Effector memory CD4-positive, alpha-beta T cell (primary cell): ENCODE measurements around the gene GPD1L.

Source experiments
- DNase-seq, 3 donors: peaks; one replicate each; pipeline ENCODE4 v3.0.0-alpha.2; 2020
- H3K27ac ChIP-seq: 2 replicates; pipeline ENCODE4 v1.7.0; 2013; ENCODE audit warnings: mild to moderate bottlenecking, low read length, moderate library complexity; ENCODE audit not compliant: insufficient read depth, poor library complexity, severe bottlenecking
- H3K27me3 ChIP-seq: replicated peaks from 2 replicates; pipeline ENCODE4 v1.7.0; 2013; ENCODE audit warnings: mild to moderate bottlenecking, low read length; ENCODE audit not compliant: insufficient read depth, control insufficient read depth, poor library complexity, severe bottlenecking
- H3K36me3 ChIP-seq: 2 replicates; pipeline ENCODE4 v1.7.0; 2013; ENCODE audit warnings: mild to moderate bottlenecking, low read length, moderate library complexity; ENCODE audit not compliant: control insufficient read depth, insufficient read depth
- H3K4me1 ChIP-seq: 2 replicates; pipeline ENCODE4 v1.7.0; 2013; ENCODE audit warnings: low read length, mild to moderate bottlenecking; ENCODE audit not compliant: control insufficient read depth, insufficient read depth, poor library complexity, severe bottlenecking
- H3K4me3 ChIP-seq: 2 replicates; pipeline ENCODE4 v1.7.0; 2013; ENCODE audit warnings: low read length, low read depth, mild to moderate bottlenecking; ENCODE audit not compliant: insufficient read depth, poor library complexity, severe bottlenecking
- H3K9me3 ChIP-seq: 2 replicates; pipeline ENCODE4 v1.7.0; 2013; ENCODE audit warnings: mild to moderate bottlenecking, low read length, moderate library complexity; ENCODE audit not compliant: control insufficient read depth

GPD1L gene

GRCh38 chr3:32082721-32083120, 23.7 kb upstream of the GPD1L start:
- no peaks in the 10 kb centered on the region for H3K9me3 ChIP-seq
- H3K27me3 ChIP-seq, result no peaks in the 10 kb centered on the region
- H3K36me3 ChIP-seq, result no peaks in the 10 kb centered on the region
- H3K27ac ChIP-seq, result no peak overlapping the region
- no peak overlapping the region for H3K4me3 ChIP-seq
- no peak for DNase-seq
- H3K4me1 ChIP-seq, result no peaks in the 10 kb centered on the region

GRCh38 chr3:32083702-32084270, 22.6 kb upstream of the GPD1L start:
- Histone ChIP-seq H3K27me3 (no peaks in the 10 kb centered on the region), H3K4me1 (no peaks in the 10 kb centered on the region), H3K27ac (no peak overlapping the region), H3K36me3 (no peaks in the 10 kb centered on the region), H3K9me3 (no peaks in the 10 kb centered on the region), H3K4me3 (no peak overlapping the region)
- DNase-seq, result no peak

- H3K36me3 ChIP-seq, result no peaks in the 10 kb centered on the region
- no peak for DNase-seq
- no peaks in the 10 kb centered on the region for H3K27me3 ChIP-seq
- H3K27ac ChIP-seq, result no peak overlapping the region
- no peaks in the 10 kb centered on the region for H3K9me3 ChIP-seq
- H3K4me1 ChIP-seq, result no peaks in the 10 kb centered on the region
- H3K4me3 ChIP-seq, result no peak overlapping the region
Measured at GRCh38 chr3:32084870-32085269, 21.6 kb upstream of the GPD1L start.

- H3K27me3 ChIP-seq, result no peaks in the 10 kb centered on the region
- H3K4me3 ChIP-seq, result no peak overlapping the region
- DNase-seq, result no peak
Measured at GRCh38 chr3:32086464-32086863, 20.0 kb upstream of the GPD1L start.

GRCh38 chr3:32089476-32089875, 16.9 kb upstream of the GPD1L start:
- no peak for DNase-seq
- H3K4me3 ChIP-seq, result no peak overlapping the region

More at GRCh38 chr3:32086464-32086863, 20.0 kb upstream of the GPD1L start:
- Histone ChIP-seq H3K4me1 (no peaks in the 10 kb centered on the region), H3K36me3 (no peaks in the 10 kb centered on the region), H3K27ac (no peak overlapping the region), H3K9me3 (no peaks in the 10 kb centered on the region)

GRCh38 chr3:32093204-32093603, 13.2 kb upstream of the GPD1L start:
- no peak overlapping the region for H3K27ac ChIP-seq
- DNase-seq, result no peak
- H3K4me1 ChIP-seq, result no peaks in the 10 kb centered on the region
- H3K36me3 ChIP-seq, result no peaks in the 10 kb centered on the region
- no peaks in the 10 kb centered on the region for H3K27me3 ChIP-seq
- no peaks in the 10 kb centered on the region for H3K9me3 ChIP-seq
- no peak overlapping the region for H3K4me3 ChIP-seq

More at GRCh38 chr3:32089476-32089875, 16.9 kb upstream of the GPD1L start:
- H3K27ac ChIP-seq, result no peak overlapping the region
- H3K27me3 ChIP-seq, result no peaks in the 10 kb centered on the region
- H3K36me3 ChIP-seq, result no peaks in the 10 kb centered on the region
- no peaks in the 10 kb centered on the region for H3K9me3 ChIP-seq
- no peaks in the 10 kb centered on the region for H3K4me1 ChIP-seq

GRCh38 chr3:32095431-32095830, 11.0 kb upstream of the GPD1L start:
- Histone ChIP-seq H3K9me3 (no peaks in the 10 kb centered on the region), H3K27me3 (no peaks in the 10 kb centered on the region), H3K27ac (no peak overlapping the region), H3K4me3 (no peak overlapping the region), H3K36me3 (no peaks in the 10 kb centered on the region), H3K4me1 (no peaks in the 10 kb centered on the region)
- DNase-seq, result no peak

- Histone ChIP-seq H3K9me3 (peaks cover 5% of the 10 kb centered on the region), H3K27me3 (no peaks in the 10 kb centered on the region), H3K27ac (no peak overlapping the region), H3K4me1 (no peaks in the 10 kb centered on the region), H3K4me3 (no peak overlapping the region), H3K36me3 (no peaks in the 10 kb centered on the region)
- no peak for DNase-seq
Measured at GRCh38 chr3:32097768-32098167, 8.7 kb upstream of the GPD1L start.

- H3K27me3 ChIP-seq, result no peaks in the 10 kb centered on the region
- DNase-seq, result no peak
- H3K27ac ChIP-seq, result no peak overlapping the region
- no peaks in the 10 kb centered on the region for H3K4me1 ChIP-seq
- H3K36me3 ChIP-seq, result no peaks in the 10 kb centered on the region
- H3K9me3 ChIP-seq, result peaks cover 5% of the 10 kb centered on the region
- H3K4me3 ChIP-seq, result no peak overlapping the region
Measured at GRCh38 chr3:32098528-32098927, 7.9 kb upstream of the GPD1L start.

GRCh38 chr3:32100465-32100864, 6.0 kb upstream of the GPD1L start:
- H3K9me3 ChIP-seq, result peaks cover 5% of the 10 kb centered on the region
- H3K27me3 ChIP-seq, result no peaks in the 10 kb centered on the region
- no peak overlapping the region for H3K27ac ChIP-seq
- H3K36me3 ChIP-seq, result no peaks in the 10 kb centered on the region
- no peak for DNase-seq
- H3K4me3 ChIP-seq, result no peak overlapping the region
- H3K4me1 ChIP-seq, result no peaks in the 10 kb centered on the region
